ENCODE data around the gene TANGO2. TPM values are rescaled to one million over a fixed set of nuclear protein-coding genes. Genes with fewer than 3 reads are reported as not detected.

TANGO2 gene
- total RNA-seq, 1 experiment from 2014 or later, result 14.6 TPM

DNA sequence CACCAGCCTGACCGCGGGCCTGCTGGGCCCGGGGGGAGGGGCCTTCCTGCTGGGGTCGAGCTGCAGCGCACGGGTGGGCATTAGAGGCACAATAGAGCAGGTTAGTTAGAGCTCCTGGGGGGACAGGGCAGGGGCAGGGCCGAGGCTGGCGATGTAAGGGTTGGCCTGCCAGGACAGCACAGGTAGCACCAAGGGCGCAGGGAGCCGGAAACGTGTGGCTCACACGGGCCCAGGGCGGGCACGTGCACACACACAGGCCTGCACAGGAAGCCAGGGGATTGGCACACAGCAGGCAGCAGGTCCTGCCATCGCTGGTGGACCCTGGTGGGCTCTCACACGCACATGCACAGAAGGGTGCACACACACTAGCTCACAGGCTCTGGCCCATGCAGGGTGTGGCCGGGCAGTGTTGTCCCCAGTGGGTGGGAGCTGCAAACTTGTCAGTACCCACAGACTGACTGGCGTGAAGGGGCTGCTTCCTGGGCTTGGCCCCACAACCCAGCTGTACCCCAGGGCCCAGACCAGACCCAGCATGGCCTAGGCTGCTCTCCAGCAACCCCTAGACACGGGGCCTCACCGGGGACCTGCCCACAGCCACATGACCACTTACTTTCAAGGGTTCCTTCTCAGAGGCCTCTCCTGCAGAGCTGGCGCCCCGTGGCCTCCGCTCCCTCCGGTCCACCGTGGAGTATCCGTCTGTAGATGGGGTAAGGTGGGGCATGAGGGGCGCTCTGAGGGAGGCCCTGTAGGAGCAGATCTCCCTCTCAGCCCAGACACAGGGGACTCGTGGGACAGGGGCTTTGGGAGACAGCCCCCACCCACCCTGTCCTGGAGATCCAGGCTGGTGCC, 49.4 kb upstream of the TANGO2 start:
- no peak overlapping the region for H3K23ac ChIP-seq (ENCODE audit: insufficient read length, low read depth, low read length)
- TF ChIP-seq, protein P1, sequence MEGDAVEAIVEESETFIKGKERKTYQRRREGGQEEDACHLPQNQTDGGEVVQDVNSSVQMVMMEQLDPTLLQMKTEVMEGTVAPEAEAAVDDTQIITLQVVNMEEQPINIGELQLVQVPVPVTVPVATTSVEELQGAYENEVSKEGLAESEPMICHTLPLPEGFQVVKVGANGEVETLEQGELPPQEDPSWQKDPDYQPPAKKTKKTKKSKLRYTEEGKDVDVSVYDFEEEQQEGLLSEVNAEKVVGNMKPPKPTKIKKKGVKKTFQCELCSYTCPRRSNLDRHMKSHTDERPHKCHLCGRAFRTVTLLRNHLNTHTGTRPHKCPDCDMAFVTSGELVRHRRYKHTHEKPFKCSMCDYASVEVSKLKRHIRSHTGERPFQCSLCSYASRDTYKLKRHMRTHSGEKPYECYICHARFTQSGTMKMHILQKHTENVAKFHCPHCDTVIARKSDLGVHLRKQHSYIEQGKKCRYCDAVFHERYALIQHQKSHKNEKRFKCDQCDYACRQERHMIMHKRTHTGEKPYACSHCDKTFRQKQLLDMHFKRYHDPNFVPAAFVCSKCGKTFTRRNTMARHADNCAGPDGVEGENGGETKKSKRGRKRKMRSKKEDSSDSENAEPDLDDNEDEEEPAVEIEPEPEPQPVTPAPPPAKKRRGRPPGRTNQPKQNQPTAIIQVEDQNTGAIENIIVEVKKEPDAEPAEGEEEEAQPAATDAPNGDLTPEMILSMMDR (conservative IDR thresholded peaks at IDR 0.05), result no peak
- no peaks in the 10 kb centered on the region for H3K9me3 ChIP-seq (ENCODE audit: control insufficient read depth, low read depth, low read length)
- DNase-seq, result no peak
- H4K8ac ChIP-seq (replicated peaks; ENCODE audit: insufficient read length, low read depth, low read length), result no peak overlapping the region
- H3K79me1 ChIP-seq (ENCODE audit: insufficient read depth, low read depth, low read length, poor library complexity, severe bottlenecking), result no peaks in the 10 kb centered on the region
- no peak overlapping the region for H4K91ac ChIP-seq (ENCODE audit: insufficient read length, low read depth, low read length)
- Mint-ChIP-seq H3K36me3 (ENCODE audit: insufficient read depth in 1 of 3, low read depth in 3 of 3) (peaks cover 7 to 45% (median 36%) of the 10 kb centered on the region in 3 experiments), H3K4me1 (peaks cover 17 to 23% of the 10 kb centered on the region in 2 experiments), H3K4me3 (no peak overlapping the region; a peak in 1 of 5 replicates), H3K27ac (no peak overlapping the region), H3K27me3 (ENCODE audit: low read depth) (no peaks in the 10 kb centered on the region), H3K9me3 (no peaks in the 10 kb centered on the region; a peak in 1 of 5 replicates)
- H3K23me2 ChIP-seq (ENCODE audit: insufficient read length, low read depth, low read length, poor library complexity, severe bottlenecking), result no peaks in the 10 kb centered on the region
- no peak overlapping the region for H3K4me2 ChIP-seq (ENCODE audit: insufficient read depth, insufficient read length, low read length)
- H2AK5ac ChIP-seq (ENCODE audit: insufficient read length, low read length), result no peak overlapping the region
- no peak overlapping the region for H2BK15ac ChIP-seq (ENCODE audit: low read depth, low read length)
- no peak overlapping the region for H4K5ac ChIP-seq (ENCODE audit: insufficient read length, low read depth, low read length)
- H2BK12ac ChIP-seq (ENCODE audit: insufficient read length, low read depth, low read length), result no peak overlapping the region
- H3K18ac ChIP-seq (ENCODE audit: insufficient read length, low read depth, low read length), result no peak overlapping the region
- H3K27me3 ChIP-seq (ENCODE audit: insufficient read depth, low read length), result no peaks in the 10 kb centered on the region
- H3K56ac ChIP-seq (ENCODE audit: insufficient read length, low read depth, low read length), result no peak overlapping the region
- no peak overlapping the region for H2BK5ac ChIP-seq (ENCODE audit: insufficient read length, low read length)
- H3K14ac ChIP-seq (ENCODE audit: insufficient read depth, low read length), result no peak overlapping the region
- no peaks in the 10 kb centered on the region for H3K79me2 ChIP-seq (ENCODE audit: insufficient read depth, low read length)
- no peak overlapping the region for H3K4ac ChIP-seq (ENCODE audit: low read depth, low read length)
- H3K4me1 ChIP-seq (ENCODE audit: insufficient read depth, low read length), result no peaks in the 10 kb centered on the region; the same call in 1 of the 2 replicates
- no peaks in the 10 kb centered on the region for H4K20me1 ChIP-seq (ENCODE audit: control insufficient read depth, insufficient read depth, insufficient read length)
- no peak overlapping the region for H3K9ac ChIP-seq (ENCODE audit: extremely low read depth, insufficient read length, low read length)
- no peak overlapping the region for H3K27ac ChIP-seq (ENCODE audit: insufficient read length, low read depth, low read length)
- WGBS (ENCODE audit: extremely low coverage, insufficient read length, low lambda C conversion rate), result no CpG with 5 or more reads among the region's 28 CpGs
- no peak overlapping the region for H2BK120ac ChIP-seq (ENCODE audit: low read depth, low read length, poor library complexity, severe bottlenecking)
- no peak overlapping the region for H3T11ph ChIP-seq (ENCODE audit: low read length)
- H2BK20ac ChIP-seq (ENCODE audit: low read depth, low read length, poor library complexity, severe bottlenecking), result no peak overlapping the region
- no peak overlapping the region for H2AFZ ChIP-seq (ENCODE audit: low read length)
